IMR-90 (cell line): ENCODE results near the gene OLFML1.

Experiments
- POLR2A ChIP-seq: IDR thresholded peaks from 2 replicates; pipeline ENCODE4 v1.6.1; 2012; ENCODE audit warnings: mild to moderate bottlenecking, low read depth, low read length
- TF ChIP-seq, protein P1 (sequence below): conservative IDR thresholded peaks from 2 replicates; pipeline ENCODE4 v1.5.1; 2012; ENCODE audit warnings: mild to moderate bottlenecking, low read depth, low read length, improper control_type of control experiment

- TF ChIP-seq POLR2A, result no peak
- TF ChIP-seq, protein P1, sequence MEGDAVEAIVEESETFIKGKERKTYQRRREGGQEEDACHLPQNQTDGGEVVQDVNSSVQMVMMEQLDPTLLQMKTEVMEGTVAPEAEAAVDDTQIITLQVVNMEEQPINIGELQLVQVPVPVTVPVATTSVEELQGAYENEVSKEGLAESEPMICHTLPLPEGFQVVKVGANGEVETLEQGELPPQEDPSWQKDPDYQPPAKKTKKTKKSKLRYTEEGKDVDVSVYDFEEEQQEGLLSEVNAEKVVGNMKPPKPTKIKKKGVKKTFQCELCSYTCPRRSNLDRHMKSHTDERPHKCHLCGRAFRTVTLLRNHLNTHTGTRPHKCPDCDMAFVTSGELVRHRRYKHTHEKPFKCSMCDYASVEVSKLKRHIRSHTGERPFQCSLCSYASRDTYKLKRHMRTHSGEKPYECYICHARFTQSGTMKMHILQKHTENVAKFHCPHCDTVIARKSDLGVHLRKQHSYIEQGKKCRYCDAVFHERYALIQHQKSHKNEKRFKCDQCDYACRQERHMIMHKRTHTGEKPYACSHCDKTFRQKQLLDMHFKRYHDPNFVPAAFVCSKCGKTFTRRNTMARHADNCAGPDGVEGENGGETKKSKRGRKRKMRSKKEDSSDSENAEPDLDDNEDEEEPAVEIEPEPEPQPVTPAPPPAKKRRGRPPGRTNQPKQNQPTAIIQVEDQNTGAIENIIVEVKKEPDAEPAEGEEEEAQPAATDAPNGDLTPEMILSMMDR, result no peak
Observed at GRCh38 chr11:7511401-7511800, 26.1 kb downstream of the OLFML1 start.
